GM18951 (cell line): Measurements from ENCODE around the gene NLRP14.

Experiments used
- POLR2A ChIP-seq: IDR thresholded peaks from 4 replicates; pipeline ENCODE4 v1.6.1; 2011; ENCODE audit warnings: mild to moderate bottlenecking; ENCODE audit not compliant: insufficient read length, insufficient read depth; ENCODE audit errors: extremely low read depth
- in situ Hi-C: fragments of 300-500 bp; cut with MboI; formaldehyde crosslinking; loops from one replicate; pipeline ENCODE4 v1.12.0; 2022; ENCODE audit warnings: low sequenced_read_pairs, mixed read lengths, inconsistent platforms; ENCODE audit not compliant: unreplicated experiment

NLRP14 gene

GRCh38 chr11:7072401-7073028 lies 52.2 kb downstream of the NLRP14 start:
- in situ Hi-C loops = no loop called here

GRCh38 chr11:7077101-7077500 lies 56.8 kb downstream of the NLRP14 start:
- in situ Hi-C loops = no loop called here
- TF ChIP-seq POLR2A = no peak

More at GRCh38 chr11:7072401-7073028, 52.2 kb downstream of the NLRP14 start:
- TF ChIP-seq POLR2A = no peak

GRCh38 chr11:7079545-7080135 lies 59.4 kb downstream of the NLRP14 start:
- in situ Hi-C loops = no loop called here
- no peak for TF ChIP-seq POLR2A

- in situ Hi-C loops = no loop called here
- no peak for TF ChIP-seq POLR2A
Measured at GRCh38 chr11:7080900-7081299, 60.6 kb downstream of the NLRP14 start.

GRCh38 chr11:7081441-7081840 lies 61.2 kb downstream of the NLRP14 start:
- in situ Hi-C loops = no loop called here
- no peak for TF ChIP-seq POLR2A

GRCh38 chr11:7088921-7089320 lies 68.6 kb downstream of the NLRP14 start, which contains the start of gene RBMXL2:
Gene RBMXL2 (plus strand): TSS chr11:7088998. CDS start chr11:7089121, 123 bp downstream.
- TF ChIP-seq POLR2A = no peak
- in situ Hi-C loops = no loop called here

GRCh38 chr11:7089328-7090251 lies 69.3 kb downstream of the NLRP14 start:
- in situ Hi-C loops = no loop called here
- no peak for TF ChIP-seq POLR2A

- in situ Hi-C loops = no loop called here
- no peak for TF ChIP-seq POLR2A
Measured at GRCh38 chr11:7098235-7098832, 78.1 kb downstream of the NLRP14 start.

GRCh38 chr11:7115780-7116179 lies 95.5 kb downstream of the NLRP14 start:
- no peak for TF ChIP-seq POLR2A
- in situ Hi-C loops = no loop called here

GRCh38 chr11:7116370-7116769 lies 96.1 kb downstream of the NLRP14 start:
- in situ Hi-C loops = no loop called here
- no peak for TF ChIP-seq POLR2A
